SK-N-SH (cell line): ENCODE measurements around the gene OBP2B. TPM values are rescaled to one million over a fixed set of nuclear protein-coding genes. Genes with fewer than 3 reads are reported as not detected.

Experiments used
- CTCF ChIA-PET: fragments of 300-600, 350-600 bp; formaldehyde crosslinking; extraction: SDS; loops from one replicate; lab custom pipeline; 2021; lab: Yijun Ruan, JAX
- POLR2A ChIA-PET: fragments of 350-600 bp; sonication (Branson Sonifier 250); formaldehyde crosslinking; extraction: SDS; loops from one replicate; lab custom pipeline; 2020; ENCODE audit warnings: antibody characterized with exemption, inconsistent platforms; lab: Yijun Ruan, JAX
- DNase-seq: peaks from one replicate; pipeline ENCODE4 v3.0.0; 2012
- H2AFZ ChIP-seq: fragments of 200-600 bp; sonication (generic); 2 replicates; pipeline ENCODE4 v1.8.1; 2016; ENCODE audit warnings: antibody characterized with exemption, mild to moderate bottlenecking, low read depth
- H3F3A ChIP-seq: fragments of 200-600 bp; sonication (generic); replicated peaks from 2 replicates; pipeline ENCODE3; 2016; ENCODE audit warnings: antibody characterized with exemption, mild to moderate bottlenecking; ENCODE audit not compliant: insufficient read depth
- H3K27ac ChIP-seq, 2 experiments: fragments of 200-500 bp in 1 of 2; fragments of 200-600 bp in 1 of 2; sonication (Bioruptor generic) in 1 of 2; sonication (generic), shearing (Covaris generic) in 1 of 2; 2 replicates each; pipeline versions ENCODE4 v1.5.1 to v1.6.1; 2014 to 2016; ENCODE audit warnings: low read depth in 2 of 2, inconsistent platforms in 1 of 2, low read length in 1 of 2, mild to moderate bottlenecking in 1 of 2, mixed read lengths in 1 of 2
- H3K27me3 ChIP-seq: fragments of 200-600 bp; sonication (generic), shearing (Covaris generic); 2 replicates; pipeline ENCODE4 v1.6.1; 2016; ENCODE audit warnings: mixed run types; ENCODE audit not compliant: insufficient read depth
- H3K36me3 ChIP-seq, 2 experiments: fragments of 200-500 bp in 1 of 2; fragments of 200-600 bp in 1 of 2; sonication (Bioruptor generic) in 1 of 2; sonication (generic) in 1 of 2; replicated peaks in 1 of 2; 2 replicates each; pipeline versions ENCODE3 to v1.5.1; 2014 to 2016; ENCODE audit warnings: low read length in 1 of 2, mild to moderate bottlenecking in 1 of 2; ENCODE audit not compliant: insufficient read depth in 2 of 2, control insufficient read depth in 1 of 2
- H3K4me1 ChIP-seq, 2 experiments: fragments of 200-500 bp in 1 of 2; fragments of 200-600 bp in 1 of 2; sonication (Bioruptor generic) in 1 of 2; sonication (generic), shearing (Covaris generic) in 1 of 2; 2 replicates each; pipeline versions ENCODE4 v1.5.1 to v1.6.1; 2014 to 2016; ENCODE audit warnings: low read depth in 1 of 2, low read length in 1 of 2, mixed run types in 1 of 2; ENCODE audit not compliant: insufficient read depth in 2 of 2, control insufficient read depth in 1 of 2
- H3K4me2 ChIP-seq: fragments of 200-600 bp; sonication (generic), shearing (Covaris generic); 2 replicates; pipeline ENCODE4 v1.6.1; 2017; ENCODE audit warnings: mixed run types
- H3K4me3 ChIP-seq, 2 experiments: fragments of 200-500 bp in 1 of 2; fragments of 200-600 bp in 1 of 2; sonication (Bioruptor generic) in 1 of 2; sonication (generic), shearing (Covaris generic) in 1 of 2; 2 replicates each; pipeline versions ENCODE4 v1.5.1 to v1.8.1; 2014 to 2016; ENCODE audit warnings: low read depth in 2 of 2, inconsistent platforms in 1 of 2, low read length in 1 of 2, mild to moderate bottlenecking in 1 of 2, mixed read lengths in 1 of 2, moderate library complexity in 1 of 2
- H3K79me2 ChIP-seq: fragments of 200-600 bp; sonication (generic); 2 replicates; pipeline ENCODE4 v1.8.1; 2017; ENCODE audit warnings: mild to moderate bottlenecking; ENCODE audit not compliant: insufficient read depth
- H3K9ac ChIP-seq: fragments of 200-600 bp; sonication (generic); 2 replicates; pipeline ENCODE4 v1.6.1; 2017; ENCODE audit warnings: mixed run types
- H3K9me2 ChIP-seq: fragments of 200-600 bp; sonication (generic); 2 replicates; pipeline ENCODE4 v1.6.1; 2017; ENCODE audit warnings: mixed run types
- H3K9me3 ChIP-seq: fragments of 200-600 bp; sonication (generic); 2 replicates; pipeline ENCODE4 v1.6.1; 2017; ENCODE audit warnings: mixed run types, mild to moderate bottlenecking, moderate library complexity
- H4K20me1 ChIP-seq: fragments of 200-600 bp; sonication (generic); 2 replicates; pipeline ENCODE4 v1.6.1; 2017; ENCODE audit warnings: mild to moderate bottlenecking, mixed run types; ENCODE audit not compliant: insufficient read depth
- CHD2 ChIP-seq: fragments of 150-350 bp; IDR thresholded peaks from 2 replicates; pipeline ENCODE4 v1.6.1; 2018; ENCODE audit warnings: low read length; ENCODE audit not compliant: partially characterized antibody
- ELF1 ChIP-seq: IDR thresholded peaks from 2 replicates; pipeline ENCODE4 v1.4.0; 2012
- GATA2 ChIP-seq: sonication (generic); formaldehyde crosslinking; IDR thresholded peaks from 2 replicates; pipeline ENCODE4 v1.5.0; 2020; ENCODE audit warnings: mild to moderate bottlenecking, missing genetic modification reagents
- IRF3 ChIP-seq: fragments of 150-350 bp; IDR thresholded peaks from 2 replicates; pipeline ENCODE4 v1.6.1; 2016; ENCODE audit warnings: mild to moderate bottlenecking, low read depth, low read length
- MAX ChIP-seq: IDR thresholded peaks from 2 replicates; pipeline ENCODE4 v1.4.0; 2012; ENCODE audit warnings: low read depth
- MXI1 ChIP-seq: IDR thresholded peaks from 2 replicates; pipeline ENCODE4 v1.6.1; 2012; ENCODE audit warnings: mild to moderate bottlenecking, low read depth, low read length, improper control_type of control experiment
- NRF1 ChIP-seq: IDR thresholded peaks from 2 replicates; pipeline ENCODE4 v1.6.1; 2012; ENCODE audit warnings: low read depth, mild to moderate bottlenecking, low read length
- PBX3 ChIP-seq: IDR thresholded peaks from 2 replicates; pipeline ENCODE4; 2012
- RCOR1 ChIP-seq: fragments of 150-350 bp; IDR thresholded peaks from 2 replicates; pipeline ENCODE4 v1.6.1; 2017; ENCODE audit warnings: antibody characterized with exemption, low read length
- RFX5 ChIP-seq: IDR thresholded peaks from 2 replicates; pipeline ENCODE4 v1.6.1; 2012; ENCODE audit warnings: mild to moderate bottlenecking, improper control_type of control experiment, low read length
- SIN3A ChIP-seq: IDR thresholded peaks from 2 replicates; pipeline ENCODE4 v1.6.1; 2012; ENCODE audit warnings: low read depth, mild to moderate bottlenecking, low read length, moderate library complexity, borderline replicate concordance
- TCF12 ChIP-seq: IDR thresholded peaks from 2 replicates; pipeline ENCODE4 v1.4.0; 2012
- USF1 ChIP-seq: IDR thresholded peaks from 2 replicates; pipeline ENCODE4 v1.4.0; 2012; ENCODE audit warnings: low read depth, borderline replicate concordance
- USF2 ChIP-seq: fragments of 150-350 bp; IDR thresholded peaks from 2 replicates; pipeline ENCODE4 v1.6.1; 2017; ENCODE audit warnings: antibody characterized with exemption, low read length, low read depth, borderline replicate concordance
- YY1 ChIP-seq: IDR thresholded peaks from 2 replicates; pipeline ENCODE4 v1.4.0; 2012; ENCODE audit warnings: low read depth, mild to moderate bottlenecking
- ZBTB33 ChIP-seq: IDR thresholded peaks from 2 replicates; pipeline ENCODE4 v1.4.0; 2012; ENCODE audit warnings: low read depth, borderline replicate concordance
- WGBS: methylation state at CpG from one replicate; pipeline ENCODE4 v1.1.6; 2017; ENCODE audit warnings: low lambda C conversion rate; 5-methylcytosine and 5-hydroxymethylcytosine counted together
- polyA plus RNA-seq, 3 experiments: library from polyadenylated mRNA; depleted of rRNA; stranded (reverse); fragments of >200 nt; gene quantifications; 2 replicates each; pipeline ENCODE4 v1.2.3, GENCODE V29; 2012

The OBP2B gene
- polyA plus RNA-seq, 1 of the 3 experiments (the other 2 are of a cell fraction) = not detected

- 28% methylated on average over 3 of the region's 3 CpGs for WGBS
- POLR2A ChIA-PET = interaction anchor here (1.1 kb wide), 1 partner anchor 181 kb away, joined by 3 read pairs; the partner anchor contains the start of genes MED22 and RPL7A
Observed at GRCh38 chr9:133167096-133167730, 41.8 kb downstream of the OBP2B start.

More at GRCh38 chr9:133167096-133167730, 41.8 kb downstream of the OBP2B start:
- Histone ChIP-seq H4K20me1 (no peaks in the 10 kb centered on the region), H2AFZ (no peak overlapping the region), H3F3A (no peaks in the 10 kb centered on the region), H3K9ac (no peak overlapping the region), H3K9me2 (no peaks in the 10 kb centered on the region), H3K27me3 (no peaks in the 10 kb centered on the region), H3K4me3 (no peak overlapping the region), H3K9me3 (no peaks in the 10 kb centered on the region), H3K4me1 (peaks cover 0 to 5% of the 10 kb centered on the region in 2 experiments; a peak in 1 of 4 replicates), H3K27ac (no peak overlapping the region), H3K4me2 (no peak overlapping the region), H3K36me3 (no peaks in the 10 kb centered on the region), H3K79me2 (no peaks in the 10 kb centered on the region)
- DNase-seq = no peak
- TF ChIP-seq USF1 = no peak
- TF ChIP-seq MXI1 = no peak
- no peak for TF ChIP-seq TCF12
- TF ChIP-seq GATA2 = no peak
- TF ChIP-seq ELF1 = no peak
- no peak for TF ChIP-seq MAX
- no peak for TF ChIP-seq PBX3
- TF ChIP-seq CHD2 = no peak
- TF ChIP-seq NRF1 = no peak
- TF ChIP-seq RCOR1 = no peak
- no peak for TF ChIP-seq ZBTB33
- TF ChIP-seq IRF3 = no peak
- no peak for TF ChIP-seq RFX5
- TF ChIP-seq YY1 = no peak
- no peak for TF ChIP-seq USF2
- TF ChIP-seq SIN3A = no peak
- CTCF ChIA-PET = interaction anchor here (0.9 to 3.2 kb wide), 3 partner anchors 13 to 23 kb away, joined by 5 to 18 read pairs (median 6); no protein-coding TSS in a partner anchor
